ENCODE data around the gene ODF2. TPM values are rescaled to one million over a fixed set of nuclear protein-coding genes. Genes with fewer than 3 reads are reported as not detected.
A peak's percentile ranks its signal among the peaks of the same experiment; 100 is the strongest.

Gene ODF2
- total and polyA plus RNA-seq, 2 of the 13 experiments (the other 11 are each of a cell fraction or from before 2014, with no cell fraction given): 9.8 to 31.3 TPM

- TF ChIP-seq ZHX2 (IDR thresholded peaks at IDR 0.05; ENCODE audit: low read depth) (no peak), ZHX2 (CRISPR knock-in tag; IDR thresholded peaks at IDR 0.05; ENCODE audit: borderline replicate concordance) (no peak), PCBP1 (IDR thresholded peaks at IDR 0.05; ENCODE audit: borderline replicate concordance, low read depth, low read length) (0 out of 2 replicates have a peak, but pooled peaks have one; percentile 6), ZNF788 (CRISPR knock-in tag; IDR thresholded peaks at IDR 0.05; ENCODE audit: borderline replicate concordance) (peak; percentile 3; the same call in 1 of the 2 replicates), ZNF687 (CRISPR knock-in tag; IDR thresholded peaks at IDR 0.05) (peak; percentile 37; the same call in 1 of the 2 replicates), BCLAF1 (IDR thresholded peaks at IDR 0.05) (no peak), ASH2L (IDR thresholded peaks at IDR 0.05; ENCODE audit: insufficient read length, low read depth, low read length) (no peak), ARNTL (CRISPR knock-in tag; IDR thresholded peaks at IDR 0.05) (no peak), HOXA3 (CRISPR knock-in tag; IDR thresholded peaks at IDR 0.05) (no peak), HOXD1 (CRISPR knock-in tag; IDR thresholded peaks at IDR 0.05) (no peak), PATZ1 (CRISPR knock-in tag; IDR thresholded peaks at IDR 0.05) (peak; percentile 16; the same call in 1 of the 2 replicates)
Observed at GRCh38 chr9:128421482-128421996, 34.3 kb upstream of the ODF2 start (continued).

All from HepG2 (cell line).